HepG2 (cell line): Measurements from ENCODE around the gene FNDC3B. TPM values are rescaled to one million over a fixed set of nuclear protein-coding genes. Genes with fewer than 3 reads are reported as not detected.

Experiments
- AGO2 ChIP-seq: fragments of 200-400 bp; formaldehyde crosslinking; optimal IDR thresholded peaks from 2 replicates; pipeline ENCODE3; 2017; ENCODE audit warnings: mild to moderate bottlenecking, low read depth, low read length, moderate library complexity
- FOXK1 ChIP-seq: sonication (generic); formaldehyde crosslinking; IDR thresholded peaks from 2 replicates; pipeline ENCODE4 v1.4.0; 2020; ENCODE audit warnings: low read depth, missing genetic modification reagents, borderline replicate concordance
- IRF2 ChIP-seq: IDR thresholded peaks from 2 replicates; pipeline ENCODE4 v1.6.1; 2018; ENCODE audit warnings: missing genetic modification reagents, missing compliant biosample characterization
- ISX ChIP-seq: sonication (generic); formaldehyde crosslinking; conservative IDR thresholded peaks from 2 replicates; pipeline ENCODE4 v1.5.0; 2020; ENCODE audit warnings: missing genetic modification reagents
- MEIS1 ChIP-seq: sonication (generic); formaldehyde crosslinking; IDR thresholded peaks from 2 replicates; pipeline ENCODE4 v1.9.0; 2021; ENCODE audit warnings: mild to moderate bottlenecking, missing genetic modification reagents, moderate library complexity, borderline replicate concordance
- MIXL1 ChIP-seq: IDR thresholded peaks from 2 replicates; pipeline ENCODE4 v1.6.1; 2016
- RNF2 ChIP-seq: fragments of 450-650 bp; conservative IDR thresholded peaks from 2 replicates; pipeline ENCODE4 v1.6.1; 2016; ENCODE audit warnings: low read depth
- SAFB2 ChIP-seq: sonication (generic); formaldehyde crosslinking; IDR thresholded peaks from 2 replicates; pipeline ENCODE4 v1.5.1; 2020; ENCODE audit warnings: missing genetic modification reagents, low read depth, mild to moderate bottlenecking, borderline replicate concordance
- SNAPC2 ChIP-seq: sonication (generic); formaldehyde crosslinking; IDR thresholded peaks from 2 replicates; pipeline ENCODE4 v1.8.1; 2022; ENCODE audit warnings: mild to moderate bottlenecking, missing genetic modification reagents
- TCF7L2 ChIP-seq: IDR thresholded peaks from 2 replicates; pipeline ENCODE4 v1.6.1; 2011; ENCODE audit warnings: mild to moderate bottlenecking, low read depth, low read length, moderate library complexity
- ZNF264 ChIP-seq: sonication (generic); formaldehyde crosslinking; IDR thresholded peaks from 2 replicates; pipeline ENCODE4 v1.4.0; 2020; ENCODE audit warnings: missing genetic modification reagents
- ZNF496 ChIP-seq: sonication (generic); formaldehyde crosslinking; IDR thresholded peaks from 2 replicates; pipeline ENCODE4 v1.8.1; 2023; ENCODE audit warnings: mild to moderate bottlenecking, moderate library complexity, missing genetic modification reagents; ENCODE audit not compliant: insufficient replicate concordance
- ZNF503 ChIP-seq: sonication (generic); formaldehyde crosslinking; IDR thresholded peaks from 2 replicates; pipeline ENCODE4 v1.4.0; 2020; ENCODE audit warnings: missing genetic modification reagents
- ZNF563 ChIP-seq: sonication (generic); formaldehyde crosslinking; IDR thresholded peaks from 2 replicates; pipeline ENCODE4 v1.8.0; 2022; ENCODE audit warnings: mild to moderate bottlenecking, moderate library complexity, missing genetic modification reagents
- ZNF567 ChIP-seq: sonication (generic); formaldehyde crosslinking; IDR thresholded peaks from 2 replicates; pipeline ENCODE4 v1.8.1; 2023; ENCODE audit warnings: mild to moderate bottlenecking, missing genetic modification reagents, borderline replicate concordance
- ZNF670 ChIP-seq: sonication (generic); formaldehyde crosslinking; IDR thresholded peaks from 2 replicates; pipeline ENCODE4 v1.8.0; 2022; ENCODE audit warnings: mild to moderate bottlenecking, missing genetic modification reagents, borderline replicate concordance
- ZSCAN20 ChIP-seq: sonication (generic); formaldehyde crosslinking; IDR thresholded peaks from 2 replicates; pipeline ENCODE4 v1.4.0; 2020; ENCODE audit warnings: missing genetic modification reagents, mild to moderate bottlenecking, borderline replicate concordance
- polyA plus RNA-seq, 8 experiments: library from polyadenylated mRNA; depleted of rRNA in 3 of 8; stranded (reverse) in 7 of 8; unstranded in 1 of 8; fragments of >200 nt; fragmentation: Illumina TruSeq in 4 of 8; extraction: Trizol in 4 of 8; gene quantifications; 2 replicates each; pipeline versions ENCODE4 v1.2.1 to v1.2.3, GENCODE V29; 2011 to 2016; ENCODE audit warnings: low read depth in 4 of 8, missing spikeins in 1 of 8, mixed read lengths in 1 of 8; ENCODE audit not compliant: insufficient read depth in 1 of 8
- total RNA-seq, 5 experiments: library from RNA; depleted of rRNA; stranded (reverse); fragments of >200 nt; fragmentation: Illumina TruSeq; extraction: Trizol; gene quantifications; 2 replicates each; pipeline ENCODE4 v1.2.3, GENCODE V29; 2016; ENCODE audit warnings: low read depth in 1 of 5
- TF ChIP-seq, protein P1 (sequence below): sonication (generic); formaldehyde crosslinking; IDR thresholded peaks from 2 replicates; pipeline ENCODE4 v1.8.0; 2022; ENCODE audit warnings: mild to moderate bottlenecking, missing genetic modification reagents; ENCODE audit not compliant: insufficient replicate concordance
- TF ChIP-seq, protein P2 (sequence below): sonication (generic); formaldehyde crosslinking; IDR thresholded peaks from 2 replicates; pipeline ENCODE4 v1.5.0; 2020; ENCODE audit warnings: missing genetic modification reagents
- TF ChIP-seq, protein P3 (sequence below): sonication (generic); formaldehyde crosslinking; IDR thresholded peaks from 2 replicates; pipeline ENCODE4 v1.4.0; 2020; ENCODE audit warnings: mild to moderate bottlenecking, low read depth, missing genetic modification reagents
- TF ChIP-seq, protein P4 (sequence below): sonication (generic); formaldehyde crosslinking; IDR thresholded peaks from 2 replicates; pipeline ENCODE4 v1.5.1; 2020; ENCODE audit warnings: mild to moderate bottlenecking, moderate library complexity, missing genetic modification reagents

The FNDC3B gene
- total and polyA plus RNA-seq, 2 of the 13 experiments (the other 11 are each of a cell fraction or from before 2014, with no cell fraction given): 74.8 to 103 TPM

GRCh38 chr3:172098698-172099494 is 59.5 kb downstream of the FNDC3B start (continued):
- TF ChIP-seq, protein P1, sequence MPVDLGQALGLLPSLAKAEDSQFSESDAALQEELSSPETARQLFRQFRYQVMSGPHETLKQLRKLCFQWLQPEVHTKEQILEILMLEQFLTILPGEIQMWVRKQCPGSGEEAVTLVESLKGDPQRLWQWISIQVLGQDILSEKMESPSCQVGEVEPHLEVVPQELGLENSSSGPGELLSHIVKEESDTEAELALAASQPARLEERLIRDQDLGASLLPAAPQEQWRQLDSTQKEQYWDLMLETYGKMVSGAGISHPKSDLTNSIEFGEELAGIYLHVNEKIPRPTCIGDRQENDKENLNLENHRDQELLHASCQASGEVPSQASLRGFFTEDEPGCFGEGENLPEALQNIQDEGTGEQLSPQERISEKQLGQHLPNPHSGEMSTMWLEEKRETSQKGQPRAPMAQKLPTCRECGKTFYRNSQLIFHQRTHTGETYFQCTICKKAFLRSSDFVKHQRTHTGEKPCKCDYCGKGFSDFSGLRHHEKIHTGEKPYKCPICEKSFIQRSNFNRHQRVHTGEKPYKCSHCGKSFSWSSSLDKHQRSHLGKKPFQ (CRISPR knock-in tag): peak; percentile 98
- TF ChIP-seq MIXL1 (CRISPR knock-in tag) (peak; percentile 28; the same call in 1 of the 2 replicates), SAFB2 (CRISPR knock-in tag) (no peak), TCF7L2 (no peak), FOXK1 (CRISPR knock-in tag) (no peak), MEIS1 (CRISPR knock-in tag) (no peak), ZNF503 (CRISPR knock-in tag) (peak; percentile 44; the same call in 1 of the 2 replicates), RNF2 (no peak), SNAPC2 (CRISPR knock-in tag) (no peak), ZNF567 (CRISPR knock-in tag) (no peak), IRF2 (peak; percentile 37; the same call in 1 of the 2 replicates), ISX (no peak), AGO2 (peak; percentile 81), ZNF670 (CRISPR knock-in tag) (no peak), ZNF496 (CRISPR knock-in tag) (no peak), ZNF563 (peak; percentile 69), ZNF264 (CRISPR knock-in tag) (no peak), ZSCAN20 (CRISPR knock-in tag) (peak; percentile 45; the same call in 1 of the 2 replicates)
- TF ChIP-seq, protein P2, sequence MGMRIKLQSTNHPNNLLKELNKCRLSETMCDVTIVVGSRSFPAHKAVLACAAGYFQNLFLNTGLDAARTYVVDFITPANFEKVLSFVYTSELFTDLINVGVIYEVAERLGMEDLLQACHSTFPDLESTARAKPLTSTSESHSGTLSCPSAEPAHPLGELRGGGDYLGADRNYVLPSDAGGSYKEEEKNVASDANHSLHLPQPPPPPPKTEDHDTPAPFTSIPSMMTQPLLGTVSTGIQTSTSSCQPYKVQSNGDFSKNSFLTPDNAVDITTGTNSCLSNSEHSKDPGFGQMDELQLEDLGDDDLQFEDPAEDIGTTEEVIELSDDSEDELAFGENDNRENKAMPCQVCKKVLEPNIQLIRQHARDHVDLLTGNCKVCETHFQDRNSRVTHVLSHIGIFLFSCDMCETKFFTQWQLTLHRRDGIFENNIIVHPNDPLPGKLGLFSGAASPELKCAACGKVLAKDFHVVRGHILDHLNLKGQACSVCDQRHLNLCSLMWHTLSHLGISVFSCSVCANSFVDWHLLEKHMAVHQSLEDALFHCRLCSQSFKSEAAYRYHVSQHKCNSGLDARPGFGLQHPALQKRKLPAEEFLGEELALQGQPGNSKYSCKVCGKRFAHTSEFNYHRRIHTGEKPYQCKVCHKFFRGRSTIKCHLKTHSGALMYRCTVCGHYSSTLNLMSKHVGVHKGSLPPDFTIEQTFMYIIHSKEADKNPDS (CRISPR knock-in tag): peak; percentile 98
- TF ChIP-seq, protein P3, sequence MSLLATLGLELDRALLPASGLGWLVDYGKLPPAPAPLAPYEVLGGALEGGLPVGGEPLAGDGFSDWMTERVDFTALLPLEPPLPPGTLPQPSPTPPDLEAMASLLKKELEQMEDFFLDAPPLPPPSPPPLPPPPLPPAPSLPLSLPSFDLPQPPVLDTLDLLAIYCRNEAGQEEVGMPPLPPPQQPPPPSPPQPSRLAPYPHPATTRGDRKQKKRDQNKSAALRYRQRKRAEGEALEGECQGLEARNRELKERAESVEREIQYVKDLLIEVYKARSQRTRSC (CRISPR knock-in tag): no peak
- TF ChIP-seq, protein P4, sequence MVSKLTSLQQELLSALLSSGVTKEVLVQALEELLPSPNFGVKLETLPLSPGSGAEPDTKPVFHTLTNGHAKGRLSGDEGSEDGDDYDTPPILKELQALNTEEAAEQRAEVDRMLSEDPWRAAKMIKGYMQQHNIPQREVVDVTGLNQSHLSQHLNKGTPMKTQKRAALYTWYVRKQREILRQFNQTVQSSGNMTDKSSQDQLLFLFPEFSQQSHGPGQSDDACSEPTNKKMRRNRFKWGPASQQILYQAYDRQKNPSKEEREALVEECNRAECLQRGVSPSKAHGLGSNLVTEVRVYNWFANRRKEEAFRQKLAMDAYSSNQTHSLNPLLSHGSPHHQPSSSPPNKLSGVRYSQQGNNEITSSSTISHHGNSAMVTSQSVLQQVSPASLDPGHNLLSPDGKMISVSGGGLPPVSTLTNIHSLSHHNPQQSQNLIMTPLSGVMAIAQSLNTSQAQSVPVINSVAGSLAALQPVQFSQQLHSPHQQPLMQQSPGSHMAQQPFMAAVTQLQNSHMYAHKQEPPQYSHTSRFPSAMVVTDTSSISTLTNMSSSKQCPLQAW (CRISPR knock-in tag): peak; percentile 67
